Panc1 (cell line): ENCODE measurements around the gene NCKAP5. TPM values are rescaled to one million over a fixed set of nuclear protein-coding genes. Genes with fewer than 3 reads are reported as not detected.

ENCODE experiments used
- ATAC-seq: fragments of 200-7000 bp; cut with Tn5 transposase; 2 replicates; pipeline ENCODE4 v1.9.1; 2020; ENCODE audit warnings: mild to moderate bottlenecking, moderate library complexity
- BruUV-seq: library from RNA; stranded (reverse); fragments of 400-500 nt; replicated peaks from 2 replicates; lab custom pipeline; 2021; lab: Mats Ljungman, UMichigan
- CTCF ChIA-PET: fragments of 300-600 bp; sonication (Branson Sonifier 250); formaldehyde crosslinking; loops from one replicate; lab custom pipeline; 2022; ENCODE audit warnings: antibody characterized with exemption; lab: Charles Lee
- POLR2A ChIA-PET: fragments of 300-600 bp; sonication (Branson Sonifier 250); formaldehyde crosslinking; loops from one replicate; lab custom pipeline; 2022; ENCODE audit warnings: antibody characterized with exemption; lab: Charles Lee
- DNase-seq: peaks from one replicate; pipeline ENCODE4 v3.0.0-alpha.2; 2010; ENCODE audit warnings: low read depth, low spot score
- H3K27ac ChIP-seq: 2 replicates; pipeline ENCODE4 v1.5.1; 2011; ENCODE audit warnings: mild to moderate bottlenecking, low read length, inconsistent platforms
- H3K27me3 ChIP-seq: fragments of 200-500 bp; sonication (Bioruptor generic); 2 replicates; pipeline ENCODE4 v1.6.0; 2014; ENCODE audit warnings: low read length, inconsistent platforms; ENCODE audit not compliant: control insufficient read depth, insufficient read depth
- H3K36me3 ChIP-seq: fragments of 200-500 bp; sonication (Bioruptor generic); 2 replicates; pipeline ENCODE4 v1.5.1; 2014; ENCODE audit warnings: inconsistent platforms, mild to moderate bottlenecking, low read length, moderate library complexity; ENCODE audit not compliant: control insufficient read depth, insufficient read depth
- H3K4me1 ChIP-seq: 2 replicates; pipeline ENCODE4 v1.5.1; 2011; ENCODE audit warnings: inconsistent platforms, mild to moderate bottlenecking, low read length, moderate library complexity; ENCODE audit not compliant: control insufficient read depth, insufficient read depth
- H3K4me3 ChIP-seq, 2 experiments: 2 replicates each; pipeline ENCODE4 v1.5.1; 2011 to 2012; ENCODE audit warnings: low read depth in 2 of 2, low read length in 2 of 2, mild to moderate bottlenecking in 2 of 2, inconsistent platforms in 1 of 2, moderate library complexity in 1 of 2
- H3K9me3 ChIP-seq: fragments of 200-500 bp; sonication (Bioruptor generic); 2 replicates; pipeline ENCODE4 v1.5.1; 2014; ENCODE audit warnings: low read depth, mild to moderate bottlenecking, inconsistent platforms, low read length, moderate library complexity; ENCODE audit not compliant: control insufficient read depth, insufficient read depth
- CTCF ChIP-seq: fragments of 450-650 bp; IDR thresholded peaks from 2 replicates; pipeline ENCODE4 v1.5.1; 2017; ENCODE audit warnings: mild to moderate bottlenecking
- POLR2AphosphoS5 ChIP-seq: IDR thresholded peaks from 2 replicates; pipeline ENCODE4 v1.6.1; 2012; ENCODE audit warnings: mild to moderate bottlenecking, low read depth, low read length, moderate library complexity
- SIN3A ChIP-seq: IDR thresholded peaks from 2 replicates; pipeline ENCODE4 v1.6.1; 2012; ENCODE audit warnings: low read depth, mild to moderate bottlenecking, low read length, moderate library complexity, borderline replicate concordance; ENCODE audit not compliant: insufficient read depth
- TCF7L2 ChIP-seq: IDR thresholded peaks from 2 replicates; pipeline ENCODE4 v1.6.1; 2011; ENCODE audit warnings: mild to moderate bottlenecking, low read depth, low read length, inconsistent platforms
- in situ Hi-C: cut with HindIII; loops from 2 replicates; pipeline ENCODE4 v1.10.0; 2016; ENCODE audit warnings: low sequenced_read_pairs, low pct_unique_long_range_greater_than_20kb
- intact Hi-C: fragments of 100-400 bp; cut with micrococcal nuclease; formaldehyde crosslinking; loops from one replicate; pipeline ENCODE4 v1.10.0; 2022; ENCODE audit not compliant: unreplicated experiment
- total RNA-seq: library from RNA; stranded (reverse); gene quantifications from one replicate; pipeline ENCODE4 v1.2.1, GENCODE V29; 2021; ENCODE audit not compliant: unreplicated experiment
- TF ChIP-seq, protein P1 (sequence below), 2 experiments: IDR thresholded peaks; 2 replicates each; pipeline ENCODE4 v1.6.1; 2011 to 2012; ENCODE audit warnings: low read depth in 2 of 2, control low read depth in 1 of 2, low read length in 1 of 2, mild to moderate bottlenecking in 1 of 2, moderate library complexity in 1 of 2; ENCODE audit not compliant: insufficient read depth in 1 of 2

NCKAP5 gene
- total RNA-seq, 1 experiment from 2014 or later, result 0.10 TPM

DNA sequence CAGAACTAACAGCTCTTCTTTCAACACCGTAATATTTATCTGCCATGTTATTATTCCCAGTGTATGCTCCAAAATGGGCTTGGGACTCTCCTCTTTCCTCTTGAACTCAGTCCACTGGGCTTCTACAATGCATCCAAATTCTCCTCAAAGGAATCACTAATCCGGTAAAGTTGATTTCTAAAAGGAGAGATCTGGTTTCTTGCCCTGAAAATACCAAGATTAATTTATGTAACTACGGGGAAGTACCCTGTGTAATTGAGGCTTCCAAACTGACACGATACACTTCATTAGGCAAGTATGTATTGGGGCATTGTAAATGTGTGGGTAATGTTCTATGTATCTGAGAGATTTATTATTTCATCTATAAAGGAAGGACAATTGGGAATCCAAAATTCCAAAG, 5.7 kb downstream of the NCKAP5 start:
- no TSS peak for BruUV-seq
- Histone ChIP-seq H3K27me3 (no peaks in the 10 kb centered on the region), H3K4me3 (no peak overlapping the region), H3K9me3 (no peaks in the 10 kb centered on the region), H3K4me1 (no peaks in the 10 kb centered on the region), H3K36me3 (no peaks in the 10 kb centered on the region), H3K27ac (no peak overlapping the region)
- in situ Hi-C loops, result no loop called here
- POLR2A ChIA-PET, result interaction anchor here (0.6 kb wide), 1 partner anchor 12 kb away, joined by 5 read pairs; no protein-coding TSS in a partner anchor
- ATAC-seq (no peak), DNase-seq (no peak)
- CTCF ChIA-PET, result no interaction called here
- TF ChIP-seq SIN3A, result no peak
- TF ChIP-seq POLR2AphosphoS5, result no peak
- TF ChIP-seq CTCF, result no peak
- TF ChIP-seq TCF7L2, result no peak
- TF ChIP-seq, protein P1, sequence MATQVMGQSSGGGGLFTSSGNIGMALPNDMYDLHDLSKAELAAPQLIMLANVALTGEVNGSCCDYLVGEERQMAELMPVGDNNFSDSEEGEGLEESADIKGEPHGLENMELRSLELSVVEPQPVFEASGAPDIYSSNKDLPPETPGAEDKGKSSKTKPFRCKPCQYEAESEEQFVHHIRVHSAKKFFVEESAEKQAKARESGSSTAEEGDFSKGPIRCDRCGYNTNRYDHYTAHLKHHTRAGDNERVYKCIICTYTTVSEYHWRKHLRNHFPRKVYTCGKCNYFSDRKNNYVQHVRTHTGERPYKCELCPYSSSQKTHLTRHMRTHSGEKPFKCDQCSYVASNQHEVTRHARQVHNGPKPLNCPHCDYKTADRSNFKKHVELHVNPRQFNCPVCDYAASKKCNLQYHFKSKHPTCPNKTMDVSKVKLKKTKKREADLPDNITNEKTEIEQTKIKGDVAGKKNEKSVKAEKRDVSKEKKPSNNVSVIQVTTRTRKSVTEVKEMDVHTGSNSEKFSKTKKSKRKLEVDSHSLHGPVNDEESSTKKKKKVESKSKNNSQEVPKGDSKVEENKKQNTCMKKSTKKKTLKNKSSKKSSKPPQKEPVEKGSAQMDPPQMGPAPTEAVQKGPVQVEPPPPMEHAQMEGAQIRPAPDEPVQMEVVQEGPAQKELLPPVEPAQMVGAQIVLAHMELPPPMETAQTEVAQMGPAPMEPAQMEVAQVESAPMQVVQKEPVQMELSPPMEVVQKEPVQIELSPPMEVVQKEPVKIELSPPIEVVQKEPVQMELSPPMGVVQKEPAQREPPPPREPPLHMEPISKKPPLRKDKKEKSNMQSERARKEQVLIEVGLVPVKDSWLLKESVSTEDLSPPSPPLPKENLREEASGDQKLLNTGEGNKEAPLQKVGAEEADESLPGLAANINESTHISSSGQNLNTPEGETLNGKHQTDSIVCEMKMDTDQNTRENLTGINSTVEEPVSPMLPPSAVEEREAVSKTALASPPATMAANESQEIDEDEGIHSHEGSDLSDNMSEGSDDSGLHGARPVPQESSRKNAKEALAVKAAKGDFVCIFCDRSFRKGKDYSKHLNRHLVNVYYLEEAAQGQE (IDR thresholded peaks at IDR 0.05; ENCODE audit: insufficient read depth in 1 of 2, low read depth in 2 of 2, low read length in 1 of 2), result no peak
- intact Hi-C loops, result no loop called here

DNA sequence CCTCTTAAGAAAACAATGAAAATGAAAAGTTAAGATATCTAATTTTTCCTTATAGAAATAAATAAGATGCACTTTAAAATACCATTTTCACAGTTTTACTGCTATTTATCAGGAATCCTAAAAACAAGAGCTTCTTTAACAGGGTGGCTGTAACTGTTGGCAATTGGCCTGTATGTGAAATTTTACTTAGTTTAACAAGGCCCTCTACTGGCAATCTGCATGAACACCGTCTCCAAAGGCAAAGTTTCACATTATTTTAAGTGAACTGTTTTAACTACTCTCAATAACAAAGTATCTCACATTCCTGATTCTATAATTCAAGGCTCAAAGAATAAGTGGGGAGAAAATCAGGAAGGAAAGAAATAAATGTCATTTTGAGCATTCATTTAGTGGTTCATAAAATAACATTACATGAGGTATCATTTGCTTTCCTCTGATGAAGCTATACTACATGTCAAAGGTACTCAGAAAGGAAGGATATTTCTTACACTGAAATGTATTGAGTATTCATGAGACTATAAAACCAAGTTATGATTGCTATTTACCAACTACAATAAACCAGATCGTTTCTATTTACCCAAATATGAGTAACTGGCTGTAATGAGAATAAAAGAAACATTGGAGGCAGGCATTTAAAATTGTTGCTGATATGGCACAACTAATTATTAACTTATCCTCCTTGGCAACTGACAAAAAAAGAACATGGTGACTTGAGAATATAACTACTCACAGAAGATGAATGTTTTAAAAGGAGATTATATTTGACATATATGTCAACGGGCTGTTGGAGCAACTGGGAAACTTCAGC, 7.0 kb downstream of the NCKAP5 start:
- CTCF ChIA-PET, result no interaction called here
- Histone ChIP-seq H3K4me3 (no peak overlapping the region), H3K36me3 (no peaks in the 10 kb centered on the region), H3K9me3 (no peaks in the 10 kb centered on the region), H3K27ac (no peak overlapping the region), H3K27me3 (no peaks in the 10 kb centered on the region), H3K4me1 (no peaks in the 10 kb centered on the region)
- BruUV-seq, result no TSS peak
- DNase-seq (no peak), ATAC-seq (no peak)
- intact Hi-C loops, result no loop called here
- POLR2A ChIA-PET, result no interaction called here
- in situ Hi-C loops, result no loop called here
- no peak for TF ChIP-seq POLR2AphosphoS5
- peak; percentile 59; the same call in 1 of the 2 replicates for TF ChIP-seq CTCF
